Pancreas (tissue), 10 donors: ENCODE results near the gene AARSD1. TPM values are rescaled to one million over a fixed set of nuclear protein-coding genes. Genes with fewer than 3 reads are reported as not detected.

Experiments used
- ATAC-seq, 4 donors: fragments of 200-7000 bp; cut with Tn5 transposase; one replicate each; pipeline versions ENCODE4 v1.8.0 to v1.9.1; 2020; ENCODE audit warnings: mild to moderate bottlenecking in 4 of 4, moderate library complexity in 4 of 4
- DNase-seq, 6 donors: peaks; one replicate each; pipeline ENCODE4 v3.0.0-alpha.2; 2020
- FAIRE-seq: peaks from 2 replicates; lab custom pipeline; 2012; peaks lifted over from hg19 to GRCh38; lab: Jason Lieb, UNC
- H3K27ac ChIP-seq, 4 donors: fragments of 200-600 bp; sonication (generic); 1 replicate in 3 of 4; 2 replicates in 1 of 4; pipeline versions ENCODE4 v1.5.0 to v1.8.0; 2020
- H3K27me3 ChIP-seq, 4 donors: fragments of 200-600 bp; one replicate each; pipeline ENCODE4 v1.8.0; 2021
- H3K36me3 ChIP-seq, 3 donors: fragments of 200-600 bp; sonication (generic) in 1 of 3; one replicate each; pipeline versions ENCODE4 v1.5.0 to v1.8.0; 2020 to 2021
- H3K4me1 ChIP-seq, 3 donors: fragments of 200-600 bp; one replicate each; pipeline ENCODE4 v1.8.0; 2021
- H3K4me3 ChIP-seq, 4 donors: fragments of 200-600 bp; sonication (generic) in 2 of 4; one replicate each; pipeline versions ENCODE4 v1.5.0 to v1.8.0; 2020 to 2021
- H3K9me3 ChIP-seq, 4 donors: fragments of 200-600 bp; one replicate each; pipeline ENCODE4 v1.8.0; 2021
- CTCF ChIP-seq, 4 donors: fragments of 200-600 bp; sonication (generic) in 3 of 4; IDR thresholded peaks; one replicate each; pipeline versions ENCODE4 v1.5.0 to v1.8.0; 2021; ENCODE audit warnings: antibody characterized with exemption in 4 of 4
- WGBS, 2 donors: extraction: QIAGEN DNeasy Blood & Tissue Kit; methylation state at CpG; one replicate each; pipeline ENCODE4 v1.1.7; 2013; 5-methylcytosine and 5-hydroxymethylcytosine counted together
- intact Hi-C, 3 donors: fragments of 100-400 bp; cut with DNase I; formaldehyde crosslinking; loops; one replicate each; pipeline versions ENCODE4 v1.11.1 to v1.14.2; 2022
- polyA plus RNA-seq, 2 donors: library from polyadenylated mRNA; stranded (reverse); fragments of 200-250 nt; gene quantifications; one replicate each; pipeline ENCODE4 v1.2.3, GENCODE V29; 2013
- total RNA-seq, 6 donors: library from RNA; stranded (reverse); fragmentation: NEBNext Ultra II Directional in 4 of 6; extraction: Animal tissue kit (Norgen Biotek cat#: 25700) in 4 of 6; gene quantifications; one replicate each; pipeline versions ENCODE4 v1.2.1 to v1.2.4, GENCODE V29; 2021 to 2023
- donor health status: healthy with polysubstance abuse.
- donor health status: DM: no; HTN: no; CAD: no; lungs with moderate emphysema.
- donor health status: DM: no; HTN: no; CAD: no.
- donor health status: control.
- donor health status: control.
- donor health status: Bipolar disorder and iron deficiency.
- donor health status: DM: yes; HTN: yes; CAD: no.
- donor health status: DM: no; HTN: no; CAD: no.
- donor health status: DM: no; HTN: no; CAD: no.
- donor health status: DM: yes; HTN: yes; CAD: no.

Gene AARSD1
- total and polyA plus RNA-seq, 8 donors = 20.4 to 89.1 (median 27.9) TPM

- ATAC-seq (peak in 2 of 4 donors; percentile 37 to 65), DNase-seq (no peak), FAIRE-seq (no peak)
- intact Hi-C loops = no loop called here
- H3K27ac ChIP-seq = no peak overlapping the region
- WGBS, 2 donors = 50 to 56% methylated on average over 3 of the region's 3 CpGs
- H3K9me3 ChIP-seq = no peaks in the 10 kb centered on the region
- H3K4me3 ChIP-seq = no peak overlapping the region
- H3K36me3 ChIP-seq = no peaks in the 10 kb centered on the region
- peaks cover 11 to 26% (median 13%) of the 10 kb centered on the region in 3 donors for H3K4me1 ChIP-seq
- TF ChIP-seq CTCF (IDR thresholded peaks at IDR 0.05) = no peak
- no peaks in the 10 kb centered on the region for H3K27me3 ChIP-seq
Measured at GRCh38 chr17:42913981-42914617, 50.2 kb downstream of the AARSD1 start.

- peaks cover 5 to 21% (median 11%) of the 10 kb centered on the region in 3 donors for H3K4me1 ChIP-seq
- no peak for DNase-seq
- H3K36me3 ChIP-seq = no peaks in the 10 kb centered on the region
- H3K27me3 ChIP-seq = no peaks in the 10 kb centered on the region
- intact Hi-C loops = no loop called here
- TF ChIP-seq CTCF (IDR thresholded peaks at IDR 0.05) = no peak
- no peak for ATAC-seq
- no peak overlapping the region for H3K27ac ChIP-seq
- FAIRE-seq = no peak
- no peak overlapping the region for H3K4me3 ChIP-seq
- 82 to 91% methylated on average over 2 of the region's 2 CpGs for WGBS, 2 donors
- H3K9me3 ChIP-seq = no peaks in the 10 kb centered on the region
Measured at GRCh38 chr17:42913522-42913921, 50.7 kb downstream of the AARSD1 start.

GRCh38 chr17:42908872-42909700, 55.2 kb downstream of the AARSD1 start:
- H3K4me1 ChIP-seq = no peaks in the 10 kb centered on the region
- no peaks in the 10 kb centered on the region for H3K27me3 ChIP-seq
- H3K27ac ChIP-seq = no peak overlapping the region
- no peak for TF ChIP-seq CTCF (IDR thresholded peaks at IDR 0.05)
- intact Hi-C loops = no loop called here
- FAIRE-seq = no peak
- ATAC-seq = no peak
- H3K4me3 ChIP-seq = no peak overlapping the region
- H3K36me3 ChIP-seq = no peaks in the 10 kb centered on the region
- WGBS, 2 donors = 81 to 91% methylated on average over 7 of the region's 7 CpGs
- DNase-seq = no peak
- no peaks in the 10 kb centered on the region for H3K9me3 ChIP-seq

- FAIRE-seq (no peak), DNase-seq (no peak), ATAC-seq (no peak)
- TF ChIP-seq CTCF (IDR thresholded peaks at IDR 0.05) = no peak
- H3K9me3 ChIP-seq = no peaks in the 10 kb centered on the region
- no peak overlapping the region for H3K4me3 ChIP-seq
- H3K36me3 ChIP-seq = no peaks in the 10 kb centered on the region
- H3K27ac ChIP-seq = no peak overlapping the region
- H3K27me3 ChIP-seq = no peaks in the 10 kb centered on the region
- intact Hi-C loops = no loop called here
- 78 to 88% methylated on average over 8 of the region's 8 CpGs for WGBS, 2 donors
- peaks cover 4 to 6% (median 4%) of the 10 kb centered on the region in 3 donors for H3K4me1 ChIP-seq
Measured at GRCh38 chr17:42906772-42907446, 57.3 kb downstream of the AARSD1 start.
